Measurements from ENCODE around the gene SELENOK. TPM values are rescaled to one million over a fixed set of nuclear protein-coding genes. Genes with fewer than 3 reads are reported as not detected.

The SELENOK gene
- total and polyA plus RNA-seq, 2 of the 13 experiments (the other 11 are each of a cell fraction or from before 2014, with no cell fraction given), result 67.0 to 81.0 TPM

DNA sequence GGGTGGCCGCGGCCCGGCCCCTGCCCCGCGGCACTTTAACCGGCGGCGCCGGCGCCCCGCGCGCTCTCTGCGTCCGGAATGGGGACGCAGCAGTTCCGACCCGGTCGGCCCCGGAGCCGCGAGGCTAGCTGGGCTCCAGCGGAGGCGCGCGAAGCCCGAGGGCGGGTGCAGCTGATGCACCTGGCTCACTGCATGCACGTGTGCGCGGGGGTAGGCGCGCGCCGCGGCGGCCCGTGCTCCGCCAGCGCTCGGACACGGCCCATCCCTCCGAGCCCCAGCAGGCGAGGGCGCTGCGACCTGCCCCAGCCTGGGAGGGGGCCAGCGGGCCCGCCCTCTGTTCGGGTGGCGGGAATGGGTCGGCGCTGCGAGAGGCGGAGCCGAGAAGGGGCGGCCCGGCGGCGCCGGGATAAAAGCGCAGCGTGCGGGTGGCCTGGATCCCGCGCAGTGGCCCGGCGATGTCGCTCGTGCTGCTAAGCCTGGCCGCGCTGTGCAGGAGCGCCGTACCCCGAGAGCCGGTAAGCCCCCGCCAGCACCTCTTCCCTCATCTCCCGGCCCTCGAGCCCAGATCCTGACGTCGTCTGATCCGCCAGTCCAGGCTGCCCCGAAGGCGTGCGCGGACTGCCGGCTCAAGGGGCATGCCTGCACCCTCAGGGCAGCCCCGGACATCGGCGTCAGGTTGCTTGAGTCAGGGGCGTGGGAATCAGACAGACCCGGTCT is 45.4 kb downstream of the SELENOK start, which contains the start of the genes CHDH and IL17RB (continued):
- TF ChIP-seq ATF3 (CRISPR knock-in tag; IDR thresholded peaks at IDR 0.05) (peak; percentile 25; the same call in 1 of the 2 replicates), ZNF263 (CRISPR knock-in tag; IDR thresholded peaks at IDR 0.05) (peak; percentile 67), ZMAT5 (CRISPR knock-in tag; IDR thresholded peaks at IDR 0.05; ENCODE audit: borderline replicate concordance, low read depth) (no peak; the same call in 1 of the 2 replicates), TEAD3 (CRISPR knock-in tag; optimal IDR thresholded peaks at IDR 0.05; ENCODE audit: borderline replicate concordance) (peak; percentile 48), ZNF121 (CRISPR knock-in tag; IDR thresholded peaks at IDR 0.05) (peak; percentile 93), PHB2 (IDR thresholded peaks at IDR 0.05; ENCODE audit: partially characterized antibody) (no peak), ZNF136 (CRISPR knock-in tag; IDR thresholded peaks at IDR 0.05; ENCODE audit: low read depth) (no peak), ZNF775 (CRISPR knock-in tag; IDR thresholded peaks at IDR 0.05; ENCODE audit: borderline replicate concordance) (no peak), RXRB (CRISPR knock-in tag; IDR thresholded peaks at IDR 0.05; ENCODE audit: borderline replicate concordance) (no peak), TARDBP (CRISPR knock-in tag; IDR thresholded peaks at IDR 0.05) (peak; percentile 74), CREB3 (CRISPR knock-in tag; IDR thresholded peaks at IDR 0.05) (no peak), ATM (IDR thresholded peaks at IDR 0.05; ENCODE audit: borderline replicate concordance) (no peak), ZNF430 (CRISPR knock-in tag; IDR thresholded peaks at IDR 0.05) (peak; percentile 88), SOX13 (IDR thresholded peaks at IDR 0.05) (peak; percentile 14; the same call in 1 of the 2 replicates), SOX13 (CRISPR knock-in tag; conservative IDR thresholded peaks at IDR 0.05 in 1 of 2, IDR thresholded peaks at IDR 0.05 in 1 of 2) (peak in 1 of 2 experiments; percentile 52; a peak in 1 of 4 replicates), ZBTB46 (CRISPR knock-in tag; IDR thresholded peaks at IDR 0.05; ENCODE audit: borderline replicate concordance) (0 out of 2 replicates have a peak, but pooled peaks have one; percentile 52), ZNF382 (CRISPR knock-in tag; IDR thresholded peaks at IDR 0.05; ENCODE audit: borderline replicate concordance) (no peak), ZNF101 (CRISPR knock-in tag; IDR thresholded peaks at IDR 0.05; ENCODE audit: borderline replicate concordance, low read depth) (no peak), RCOR2 (CRISPR knock-in tag; IDR thresholded peaks at IDR 0.05) (no peak), MAFF (IDR thresholded peaks at IDR 0.05; ENCODE audit: low read depth, low read length) (no peak), SSRP1 (CRISPR knock-in tag; IDR thresholded peaks at IDR 0.05) (no peak)
- TF ChIP-seq, protein P1, sequence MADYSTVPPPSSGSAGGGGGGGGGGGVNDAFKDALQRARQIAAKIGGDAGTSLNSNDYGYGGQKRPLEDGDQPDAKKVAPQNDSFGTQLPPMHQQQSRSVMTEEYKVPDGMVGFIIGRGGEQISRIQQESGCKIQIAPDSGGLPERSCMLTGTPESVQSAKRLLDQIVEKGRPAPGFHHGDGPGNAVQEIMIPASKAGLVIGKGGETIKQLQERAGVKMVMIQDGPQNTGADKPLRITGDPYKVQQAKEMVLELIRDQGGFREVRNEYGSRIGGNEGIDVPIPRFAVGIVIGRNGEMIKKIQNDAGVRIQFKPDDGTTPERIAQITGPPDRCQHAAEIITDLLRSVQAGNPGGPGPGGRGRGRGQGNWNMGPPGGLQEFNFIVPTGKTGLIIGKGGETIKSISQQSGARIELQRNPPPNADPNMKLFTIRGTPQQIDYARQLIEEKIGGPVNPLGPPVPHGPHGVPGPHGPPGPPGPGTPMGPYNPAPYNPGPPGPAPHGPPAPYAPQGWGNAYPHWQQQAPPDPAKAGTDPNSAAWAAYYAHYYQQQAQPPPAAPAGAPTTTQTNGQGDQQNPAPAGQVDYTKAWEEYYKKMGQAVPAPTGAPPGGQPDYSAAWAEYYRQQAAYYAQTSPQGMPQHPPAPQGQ (CRISPR knock-in tag; IDR thresholded peaks at IDR 0.05; ENCODE audit: borderline replicate concordance), result no peak
